ENCODE results near the gene LRCH4. TPM values are rescaled to one million over a fixed set of nuclear protein-coding genes. Genes with fewer than 3 reads are reported as not detected.

LRCH4 gene
- total and polyA plus RNA-seq, 9 of the 15 experiments (the other 6 are each of a cell fraction or from before 2014, with no cell fraction given): 0.06 to 63.3 (median 15.0) TPM

GRCh38 chr7:100544386-100544785, 41.5 kb downstream of the LRCH4 start:
- H3K4me2 ChIP-seq (ENCODE audit: insufficient read depth, low read length): no peak overlapping the region
- POLR2A ChIA-PET: interaction anchor here (0.6 to 1.9 kb wide), 6 partner anchors 10 to 367 kb away, joined by 3 to 6 read pairs (median 4); partner anchors contain the start of genes FBXO24, GPC2 and LRCH4
- 12% methylated on average over 5 of the region's 5 CpGs for WGBS (ENCODE audit: insufficient coverage, low coverage, missing lambda C conversion rate)
- TF ChIP-seq ZNF561 (CRISPR knock-in tag; conservative IDR thresholded peaks at IDR 0.05) (no peak), ZBTB5 (IDR thresholded peaks at IDR 0.05) (no peak), ZFP36 (IDR thresholded peaks at IDR 0.05; ENCODE audit: low read depth, low read length, partially characterized antibody) (no peak), MIER1 (IDR thresholded peaks at IDR 0.05; ENCODE audit: low read depth) (no peak), ELF1 (tag; IDR thresholded peaks at IDR 0.05) (no peak), ZNF830 (CRISPR knock-in tag; IDR thresholded peaks at IDR 0.05) (no peak), ZBTB2 (IDR thresholded peaks at IDR 0.05) (no peak), MTA3 (IDR thresholded peaks at IDR 0.05; ENCODE audit: borderline replicate concordance) (no peak)

More at GRCh38 chr7:100544386-100544785, 41.5 kb downstream of the LRCH4 start:
- no peak overlapping the region for H3K4me3 ChIP-seq
- in situ Hi-C loops (cut with MboI) (no loop called here), intact Hi-C loops (cut with micrococcal nuclease) (no loop called here)
- no peaks in the 10 kb centered on the region for H3K27me3 ChIP-seq (ENCODE audit: control insufficient read depth in 2 of 2, insufficient read depth in 2 of 2, low read length in 2 of 2)
- FAIRE-seq (no peak), DNase-seq (ENCODE audit: extremely low read depth in 1 of 4, low spot score in 3 of 4) (no peak), ATAC-seq (no peak)
- no TSS peak for BruUV-seq (replicated peaks)
- H3K36me3 ChIP-seq (ENCODE audit: control insufficient read depth, insufficient read depth, low read length): peaks cover 15% of the 10 kb centered on the region
- H3K79me2 ChIP-seq (ENCODE audit: control insufficient read depth, insufficient read depth, low read length): peaks cover 81% of the 10 kb centered on the region
- no peak overlapping the region; a peak in 1 of 4 replicates for H3K9ac ChIP-seq (ENCODE audit: insufficient read depth in 1 of 2, low read depth in 2 of 2, low read length in 2 of 2)
- peaks cover 39 to 75% of the 10 kb centered on the region in 2 experiments for H3K4me1 ChIP-seq (replicated peaks in 1 of 2; ENCODE audit: control insufficient read depth in 2 of 2, insufficient read depth in 2 of 2, low read length in 2 of 2)
- no peaks in the 10 kb centered on the region for H3K9me1 ChIP-seq (ENCODE audit: control insufficient read depth, insufficient read depth, low read length)
- H3K27ac ChIP-seq (ENCODE audit: extremely low read depth, low read depth, low read length): no peak overlapping the region
- CTCF ChIA-PET (ENCODE audit: low intra/inter-chr PET ratio): no interaction called here
- no peak overlapping the region for H2AFZ ChIP-seq (ENCODE audit: low read depth, low read length)
- H3K9me3 ChIP-seq (replicated peaks; ENCODE audit: control insufficient read depth, insufficient read depth, low read depth, low read length): no peaks in the 10 kb centered on the region
- H4K20me1 ChIP-seq (replicated peaks; ENCODE audit: control insufficient read depth, insufficient read depth, low read length): no peaks in the 10 kb centered on the region; the same call in 1 of the 2 replicates

Data from K562 (cell line).